H1 (cell line): Measurements from ENCODE around the gene RSPH6A. TPM values are rescaled to one million over a fixed set of nuclear protein-coding genes. Genes with fewer than 3 reads are reported as not detected.

Experiments used
- EGR1 ChIP-seq: IDR thresholded peaks from 2 replicates; pipeline ENCODE4 v1.6.1; 2011; ENCODE audit warnings: low read depth, low read length, borderline replicate concordance
- polyA plus RNA-seq, 7 experiments: library from polyadenylated mRNA; depleted of rRNA in 3 of 7; stranded (reverse) in 5 of 7; unstranded in 2 of 7; fragments of >200 nt in 5 of 7; fragments of 200-250 nt in 2 of 7; gene quantifications; 1 replicate in 5 of 7; 2 replicates in 1 of 7; 4 replicates in 1 of 7; pipeline versions ENCODE4 v1.2.1 to v1.2.3, GENCODE V29; 2011 to 2013; ENCODE audit warnings: missing spikeins in 2 of 7, mixed read lengths in 2 of 7
- total RNA-seq: library from RNA; stranded (reverse); fragmentation: NEBNext Ultra II Directional; extraction: Animal tissue kit (Norgen Biotek cat#: 25700); gene quantifications from 2 replicates; pipeline ENCODE4 v1.2.1, GENCODE V29; 2021

RSPH6A gene
- total and polyA plus RNA-seq, 2 of the 8 experiments (the other 6 are each of a cell fraction or from before 2014, with no cell fraction given), result 0.05 to 0.19 TPM

- no peak for TF ChIP-seq EGR1
- TF ChIP-seq, all 59 proteins: peak for 0
Measured at GRCh38 chr19:45821103-45821521, 6.0 kb upstream of the RSPH6A start (continued).
